Central memory CD4-positive, alpha-beta T cell (primary cell): ENCODE data around the gene PPFIBP1.
A peak's percentile ranks its signal among the peaks of the same experiment; 100 is the strongest.

Experiments
- DNase-seq: peaks from one replicate; pipeline ENCODE4 v3.0.0; 2022

PPFIBP1 gene

DNA sequence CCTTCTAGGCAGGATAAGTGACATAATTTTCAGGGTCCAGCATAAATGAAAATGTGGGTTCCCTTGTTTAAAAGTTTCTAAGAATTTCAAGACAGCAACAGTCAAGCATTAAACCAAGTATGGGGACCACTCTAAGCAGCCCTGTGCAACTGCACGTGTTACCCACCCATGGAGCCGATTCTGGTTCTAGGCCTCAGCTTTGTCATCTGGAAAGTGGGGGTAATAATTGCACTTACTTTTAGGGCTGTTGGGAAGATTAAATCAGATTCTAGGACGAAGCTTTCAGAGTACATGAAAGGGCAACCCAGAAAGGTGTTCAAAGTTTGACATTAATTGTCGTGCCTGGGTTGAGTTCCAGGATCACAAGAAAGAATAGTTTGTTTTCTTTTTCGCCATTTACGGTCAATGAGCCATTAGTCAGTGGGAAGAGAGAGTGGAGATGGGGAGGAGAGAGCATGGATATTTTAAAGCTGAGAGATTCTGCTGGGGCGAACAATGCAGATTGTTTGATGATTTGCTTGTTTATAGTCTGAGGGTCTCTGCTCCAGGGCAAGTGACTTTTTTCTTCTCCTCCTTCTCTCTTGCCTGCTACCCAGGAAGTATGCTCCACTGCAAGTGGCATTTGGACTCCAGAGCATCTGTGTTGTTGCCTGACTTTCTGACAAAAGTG is 10.7 kb upstream of the PPFIBP1 start:
- no peak for DNase-seq

DNA sequence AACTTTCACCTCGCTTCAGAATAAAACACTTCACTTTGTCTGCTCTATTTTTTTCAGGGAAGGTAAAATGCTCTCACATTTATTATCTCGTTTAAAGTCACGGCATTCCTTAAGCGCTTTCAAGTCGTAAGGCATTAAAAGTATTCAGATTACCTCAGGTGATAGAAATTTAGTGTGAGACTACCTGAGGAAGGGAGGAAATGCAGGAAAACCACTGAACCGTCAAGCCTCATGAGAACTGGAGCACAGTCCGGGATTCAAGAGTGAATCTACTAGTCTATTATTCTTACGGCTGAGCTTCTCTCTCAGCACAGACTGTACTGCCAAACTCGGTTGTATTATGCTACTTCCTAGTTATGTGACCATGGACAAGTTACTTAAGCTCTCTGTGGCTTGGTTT is 8.3 kb upstream of the PPFIBP1 start:
- DNase-seq = no peak

- DNase-seq = no peak
Observed at GRCh38 chr12:27516625-27517024, 7.4 kb upstream of the PPFIBP1 start.

- DNase-seq = no peak
Observed at GRCh38 chr12:27517546-27517945, 6.5 kb upstream of the PPFIBP1 start.

DNA sequence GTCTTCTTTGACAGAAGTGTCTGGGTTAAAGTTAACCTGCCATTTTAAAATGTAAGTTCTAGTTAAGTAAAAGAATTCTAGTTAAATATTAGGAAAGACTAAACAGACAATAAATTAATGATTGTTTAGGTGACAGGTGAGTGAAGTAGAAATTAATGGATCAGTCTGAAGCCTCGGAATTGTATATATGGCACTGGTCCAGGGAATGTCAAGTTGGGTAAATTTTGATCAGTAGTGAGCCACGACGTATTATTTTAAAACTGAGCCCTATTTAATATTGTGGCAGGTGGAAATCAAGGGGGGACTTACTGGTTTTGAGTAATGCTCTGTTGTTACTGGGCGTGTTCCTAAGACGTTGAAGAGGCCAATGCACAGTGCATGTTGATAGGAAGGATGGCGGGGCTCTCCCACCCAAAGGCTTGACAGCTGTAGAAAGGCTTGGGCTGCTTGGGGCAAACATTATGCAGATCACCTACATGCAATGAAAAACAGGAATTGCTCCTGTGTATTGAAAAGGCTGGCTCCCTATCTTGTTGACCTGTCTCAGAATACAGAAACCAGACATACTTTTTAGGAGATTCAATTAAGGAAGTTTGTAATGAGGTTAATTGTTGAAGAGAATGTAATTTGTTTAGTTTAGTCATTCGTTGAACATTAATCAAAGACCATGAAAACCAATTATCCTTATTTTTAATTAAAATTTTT is 5.9 kb upstream of the PPFIBP1 start:
- no peak for DNase-seq

GRCh38 chr12:27521066-27521465 is 2.9 kb upstream of the PPFIBP1 start:
- no peak for DNase-seq

DNA sequence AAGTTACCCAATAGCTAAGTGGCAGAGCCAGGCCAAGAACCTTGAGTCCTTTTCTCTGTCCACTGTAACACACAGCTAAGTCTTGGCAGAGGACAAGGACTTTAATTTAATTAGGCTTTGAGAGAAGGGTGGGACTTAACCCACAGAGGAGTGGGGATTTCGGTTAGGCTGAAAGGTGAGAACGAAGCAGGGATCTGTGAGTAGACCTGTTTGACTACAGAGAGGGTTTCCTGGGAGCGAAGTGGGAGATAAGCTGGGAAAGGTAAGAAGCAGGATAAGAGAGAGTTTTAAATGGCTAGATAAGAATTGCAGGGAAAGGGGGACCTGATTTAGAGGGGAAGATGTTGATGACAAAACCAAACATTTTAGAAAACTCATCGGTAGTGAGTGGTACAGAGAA is 2.0 kb upstream of the PPFIBP1 start:
- no peak for DNase-seq

- DNase-seq = no peak
Observed at GRCh38 chr12:27523305-27523641, 733 bp upstream of the PPFIBP1 start.

- no peak for DNase-seq
Observed at GRCh38 chr12:27524494-27524835, 459 bp downstream of the PPFIBP1 start.

- no peak for DNase-seq
Observed at GRCh38 chr12:27524839-27525753, 1.1 kb downstream of the PPFIBP1 start.

GRCh38 chr12:27527512-27527911 is 3.5 kb downstream of the PPFIBP1 start:
- no peak for DNase-seq

GRCh38 chr12:27528788-27529187 is 4.8 kb downstream of the PPFIBP1 start:
- no peak for DNase-seq

DNA sequence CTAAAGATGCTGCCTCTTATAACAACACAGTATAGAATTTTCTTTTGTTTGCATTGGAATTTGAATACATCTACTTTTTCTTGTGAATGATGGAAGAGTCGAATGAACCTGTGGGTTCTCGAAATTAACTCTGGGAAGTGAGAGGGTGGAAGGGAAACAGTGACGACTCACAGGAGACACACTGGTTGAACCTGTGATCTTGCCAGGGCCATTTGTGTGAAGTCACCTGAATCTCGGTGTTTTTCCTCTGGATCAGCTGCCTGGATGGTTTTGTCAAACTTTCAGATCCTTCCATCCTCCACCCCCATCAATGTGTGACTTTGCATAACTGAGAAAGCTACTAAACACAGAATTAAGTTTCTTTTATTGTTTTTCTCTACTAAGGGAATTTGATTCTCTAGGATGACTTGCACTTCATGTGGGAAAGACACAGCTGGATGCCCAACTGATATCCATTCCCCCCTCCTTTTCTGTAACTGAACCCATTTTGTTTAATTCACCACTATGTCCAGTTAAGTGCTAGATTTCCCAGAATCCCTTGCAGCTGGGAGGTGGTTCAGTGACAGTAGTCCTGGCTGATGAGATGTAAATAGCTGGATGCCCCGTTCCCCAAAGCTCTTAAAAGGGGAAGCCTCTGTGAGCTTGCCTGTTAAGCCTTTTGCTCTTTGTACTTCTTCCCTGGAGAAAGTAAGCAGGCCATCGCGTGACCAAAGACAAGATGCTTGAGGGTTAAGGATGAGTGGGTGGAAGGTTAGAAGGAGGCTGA is 6.3 kb downstream of the PPFIBP1 start:
- no peak for DNase-seq

DNA sequence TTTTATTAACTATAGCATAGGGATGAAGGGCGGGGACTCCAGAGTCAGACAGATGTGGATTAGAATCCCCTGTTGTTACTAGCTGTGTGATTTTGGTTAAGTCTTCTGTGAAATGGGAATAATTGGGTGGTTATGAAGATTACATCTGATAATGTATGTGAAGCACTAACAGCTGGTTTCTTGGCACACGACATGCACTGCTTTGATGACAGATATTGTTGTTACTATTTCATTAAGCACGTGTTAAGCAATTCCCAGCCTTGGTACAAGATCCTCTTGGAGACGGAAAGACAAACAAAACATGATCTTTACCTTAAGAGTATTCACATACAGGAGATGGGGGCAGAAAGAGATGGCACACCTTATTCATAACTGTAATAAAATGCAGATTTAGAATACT is 7.9 kb downstream of the PPFIBP1 start:
- DNase-seq = no peak

DNA sequence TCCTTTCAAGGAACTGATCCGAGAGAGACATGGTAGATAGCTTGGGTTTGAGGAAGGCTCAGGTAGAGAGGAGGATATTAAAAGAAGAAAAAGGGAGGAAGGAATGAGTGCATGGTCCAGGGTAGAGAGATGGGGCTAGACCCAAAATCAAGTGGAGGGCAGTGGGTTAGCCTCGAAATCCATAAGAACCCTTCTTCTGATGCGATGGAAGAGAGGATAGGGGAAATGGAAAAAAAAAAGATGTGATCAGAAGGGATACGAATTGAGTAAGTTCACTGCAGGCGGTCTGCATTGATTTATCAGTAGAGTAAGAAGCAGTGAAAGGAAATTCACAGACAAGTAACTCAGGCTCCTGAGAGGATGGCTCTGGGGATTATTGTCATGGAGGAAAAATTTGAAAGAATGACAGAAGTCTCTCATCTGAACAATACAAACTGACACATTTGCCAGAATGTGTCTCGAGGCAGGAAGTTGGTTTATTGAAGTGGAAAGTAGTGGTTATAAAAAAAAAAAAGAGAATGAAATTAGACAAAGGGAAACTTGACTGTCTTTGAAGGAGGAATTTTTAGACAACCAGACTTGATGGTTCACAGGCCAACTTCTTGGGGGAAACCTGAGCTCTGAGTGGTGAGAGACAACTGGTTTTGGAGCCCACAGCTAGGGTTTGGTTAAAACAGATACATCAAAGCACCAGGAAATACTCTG is 10.2 kb downstream of the PPFIBP1 start:
- DNase-seq = peak; percentile 28

DNA sequence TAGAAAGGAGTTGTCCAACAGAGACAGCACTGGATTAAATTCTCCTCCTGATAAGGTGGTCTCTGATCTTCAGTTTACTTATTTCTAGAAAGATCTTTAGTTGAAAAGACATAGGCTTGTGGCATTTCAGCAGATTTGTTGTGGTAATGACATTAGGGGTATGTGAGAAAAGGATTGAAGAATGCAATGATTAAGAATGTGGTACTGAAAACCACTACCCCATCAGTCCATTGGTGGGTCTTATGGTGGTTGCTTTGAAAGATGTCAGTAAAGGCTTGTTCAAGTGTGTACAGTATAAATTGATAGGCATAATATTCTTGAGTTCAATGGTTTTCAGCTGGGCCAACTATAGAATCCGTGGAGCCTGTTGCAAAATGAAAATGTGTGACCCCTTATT is 10.8 kb downstream of the PPFIBP1 start:
- DNase-seq = no peak

DNA sequence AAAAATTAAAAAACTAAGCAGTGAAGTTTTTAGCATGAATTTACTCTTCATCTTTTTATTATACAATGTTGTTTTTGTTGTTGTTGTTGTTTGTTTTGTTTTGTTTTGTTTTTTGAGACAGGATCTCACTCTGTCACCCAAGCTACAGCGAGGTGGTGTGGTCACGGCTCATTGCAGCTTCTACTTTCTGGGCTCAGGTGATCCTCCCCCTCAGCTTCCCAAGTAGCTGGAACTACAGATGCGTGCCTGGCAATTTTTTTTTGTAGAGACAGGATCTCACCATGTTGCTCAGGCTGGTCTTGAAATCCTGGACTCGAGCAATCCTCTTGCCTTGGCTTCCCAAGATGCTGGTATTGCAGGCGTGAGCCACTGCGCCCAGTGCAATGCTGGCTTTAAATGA is 11.3 kb downstream of the PPFIBP1 start:
- no peak for DNase-seq

- DNase-seq = no peak
Observed at GRCh38 chr12:27537855-27538675, 14.1 kb downstream of the PPFIBP1 start.

DNA sequence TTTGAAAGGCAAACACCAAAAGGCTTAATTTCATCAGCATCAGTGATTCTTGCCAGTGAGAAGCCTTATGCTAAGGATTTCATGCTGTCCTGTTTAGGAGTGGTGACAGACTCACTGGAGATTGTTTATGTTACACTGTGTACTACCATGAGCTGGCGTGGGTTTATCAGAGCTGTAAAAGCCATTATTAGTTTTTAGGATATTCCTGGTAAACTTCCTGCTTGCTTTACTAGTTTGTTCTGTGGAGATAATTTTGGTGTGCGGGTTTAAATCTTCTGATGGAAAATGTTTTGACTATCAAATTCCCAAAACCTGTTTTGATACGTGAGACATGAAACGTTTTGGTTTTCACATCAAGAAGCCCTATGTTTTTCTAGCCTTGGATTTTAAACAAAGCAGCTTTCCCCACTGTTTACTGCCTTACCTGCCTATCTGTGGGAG is 15.2 kb downstream of the PPFIBP1 start:
- DNase-seq = no peak

- no peak for DNase-seq
Observed at GRCh38 chr12:27541031-27541719, 17.2 kb downstream of the PPFIBP1 start.

GRCh38 chr12:27542628-27543027 is 18.6 kb downstream of the PPFIBP1 start:
- DNase-seq = no peak
